Suppressor macrophage treated with lipopolysaccharide for 1 hour (primary cell): Measurements from ENCODE around the gene DDRGK1.

ENCODE experiments used
- DNase-seq, 3 donors: peaks; one replicate each; pipeline ENCODE4 v3.0.0-alpha.2; 2020 to 2022

Gene DDRGK1

GRCh38 chr20:3233991-3234498 is 29.6 kb upstream of the DDRGK1 start:
- DNase-seq: no peak

- no peak for DNase-seq
Observed at GRCh38 chr20:3233131-3233990, 28.9 kb upstream of the DDRGK1 start.

GRCh38 chr20:3231889-3232588 is 27.6 kb upstream of the DDRGK1 start:
- DNase-seq: no peak

- no peak for DNase-seq
Observed at GRCh38 chr20:3231116-3231515, 26.6 kb upstream of the DDRGK1 start.

GRCh38 chr20:3229798-3230197 is 25.3 kb upstream of the DDRGK1 start:
- no peak for DNase-seq

GRCh38 chr20:3229158-3229557 is 24.7 kb upstream of the DDRGK1 start:
- DNase-seq: no peak

GRCh38 chr20:3228750-3229032 is 24.2 kb upstream of the DDRGK1 start:
- no peak for DNase-seq

GRCh38 chr20:3227936-3228749 is 23.7 kb upstream of the DDRGK1 start:
- DNase-seq: no peak

- DNase-seq: no peak
Observed at GRCh38 chr20:3227506-3227905, 23.0 kb upstream of the DDRGK1 start.

- DNase-seq: no peak
Observed at GRCh38 chr20:3226864-3227263, 22.4 kb upstream of the DDRGK1 start.

- DNase-seq: no peak
Observed at GRCh38 chr20:3226093-3226492, 21.6 kb upstream of the DDRGK1 start.

GRCh38 chr20:3224681-3225421 is 20.4 kb upstream of the DDRGK1 start:
- no peak for DNase-seq

GRCh38 chr20:3223994-3224680 is 19.7 kb upstream of the DDRGK1 start:
- no peak for DNase-seq

GRCh38 chr20:3223651-3223993 is 19.1 kb upstream of the DDRGK1 start:
- no peak for DNase-seq

- no peak for DNase-seq
Observed at GRCh38 chr20:3222635-3223600, 18.4 kb upstream of the DDRGK1 start.

GRCh38 chr20:3221398-3222226 is 17.1 kb upstream of the DDRGK1 start:
- DNase-seq: no peak

- peak; percentile 61 to 80 (median 71) for DNase-seq
Observed at GRCh38 chr20:3218307-3218988, 14.0 kb upstream of the DDRGK1 start.

GRCh38 chr20:3215359-3215917 is 11.0 kb upstream of the DDRGK1 start:
- DNase-seq: peak in 2 of 3 donors; percentile 21 to 27

- no peak for DNase-seq
Observed at GRCh38 chr20:3213226-3213625, 8.7 kb upstream of the DDRGK1 start.
